ENCODE measurements around the gene SLC26A8. TPM values are rescaled to one million over a fixed set of nuclear protein-coding genes. Genes with fewer than 3 reads are reported as not detected.

Gene SLC26A8
- total RNA-seq, 2 donors from 2014 or later, result 15.2 TPM; not detected in 1

DNA sequence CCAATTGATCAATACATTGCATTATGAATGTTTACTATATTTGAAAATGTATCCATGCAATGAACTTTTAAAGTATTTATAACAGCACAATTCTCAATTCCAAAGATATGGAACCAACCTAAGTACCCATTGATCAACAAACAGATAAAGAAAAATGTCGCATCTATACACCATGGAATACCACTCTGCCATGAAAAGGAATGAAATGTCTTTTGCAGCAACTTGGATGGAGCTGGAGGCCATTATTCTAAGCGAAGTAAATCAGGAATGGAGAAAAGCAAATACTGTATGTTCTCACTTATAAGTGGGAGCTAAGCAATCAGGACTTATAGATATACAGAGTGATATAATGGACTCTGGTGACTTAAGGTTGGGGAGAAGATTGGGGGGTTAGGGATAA is 126.4 kb downstream of the SLC26A8 start:
- TF ChIP-seq POLR2A (IDR thresholded peaks at IDR 0.05) (no peak), POLR2AphosphoS5 (IDR thresholded peaks at IDR 0.05) (no peak)
- TF ChIP-seq, protein P1, sequence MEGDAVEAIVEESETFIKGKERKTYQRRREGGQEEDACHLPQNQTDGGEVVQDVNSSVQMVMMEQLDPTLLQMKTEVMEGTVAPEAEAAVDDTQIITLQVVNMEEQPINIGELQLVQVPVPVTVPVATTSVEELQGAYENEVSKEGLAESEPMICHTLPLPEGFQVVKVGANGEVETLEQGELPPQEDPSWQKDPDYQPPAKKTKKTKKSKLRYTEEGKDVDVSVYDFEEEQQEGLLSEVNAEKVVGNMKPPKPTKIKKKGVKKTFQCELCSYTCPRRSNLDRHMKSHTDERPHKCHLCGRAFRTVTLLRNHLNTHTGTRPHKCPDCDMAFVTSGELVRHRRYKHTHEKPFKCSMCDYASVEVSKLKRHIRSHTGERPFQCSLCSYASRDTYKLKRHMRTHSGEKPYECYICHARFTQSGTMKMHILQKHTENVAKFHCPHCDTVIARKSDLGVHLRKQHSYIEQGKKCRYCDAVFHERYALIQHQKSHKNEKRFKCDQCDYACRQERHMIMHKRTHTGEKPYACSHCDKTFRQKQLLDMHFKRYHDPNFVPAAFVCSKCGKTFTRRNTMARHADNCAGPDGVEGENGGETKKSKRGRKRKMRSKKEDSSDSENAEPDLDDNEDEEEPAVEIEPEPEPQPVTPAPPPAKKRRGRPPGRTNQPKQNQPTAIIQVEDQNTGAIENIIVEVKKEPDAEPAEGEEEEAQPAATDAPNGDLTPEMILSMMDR (IDR thresholded peaks at IDR 0.05), result no peak
- no peak for DNase-seq (ENCODE audit: low spot score)
- 99% methylated on average over 2 of the region's 2 CpGs for WGBS

DNA sequence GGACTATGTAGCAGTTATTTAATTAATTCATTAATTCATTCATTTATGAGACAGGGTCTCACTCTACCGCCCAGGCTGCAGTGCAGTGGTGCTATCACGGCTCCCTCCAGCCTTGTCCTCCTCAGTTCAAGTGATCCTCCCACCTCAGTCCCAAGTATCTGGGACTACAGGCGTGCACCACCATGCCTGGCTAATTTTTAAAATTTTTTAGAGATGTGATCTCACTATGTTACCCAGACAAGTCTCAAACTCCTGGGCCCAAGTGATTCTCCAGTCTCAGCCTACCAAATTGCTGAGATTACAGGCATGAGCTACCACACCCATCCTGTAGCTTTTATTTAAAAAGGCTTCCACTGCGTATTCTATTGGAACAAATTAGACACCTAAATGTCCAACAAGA is 127.0 kb downstream of the SLC26A8 start:
- Histone ChIP-seq H3K9me3 (no peaks in the 10 kb centered on the region), H3K36me3 (no peaks in the 10 kb centered on the region), H3K4me3 (no peak overlapping the region), H3K4me1 (replicated peaks) (no peaks in the 10 kb centered on the region), H3K27me3 (replicated peaks; ENCODE audit: insufficient read depth) (no peaks in the 10 kb centered on the region), H3K27ac (no peak overlapping the region)
- DNase-seq (ENCODE audit: low spot score), result no peak
- TF ChIP-seq POLR2AphosphoS5 (IDR thresholded peaks at IDR 0.05) (no peak), POLR2A (IDR thresholded peaks at IDR 0.05) (no peak)
- TF ChIP-seq, protein P1 (IDR thresholded peaks at IDR 0.05), result no peak
- intact Hi-C loops (cut with DNase I), result no loop called here
- 100% methylated on average over 4 of the region's 4 CpGs for WGBS

More for the DNA sequence above, 126.4 kb downstream of the SLC26A8 start:
- Histone ChIP-seq H3K36me3 (no peaks in the 10 kb centered on the region), H3K27me3 (replicated peaks; ENCODE audit: insufficient read depth) (no peaks in the 10 kb centered on the region), H3K27ac (no peak overlapping the region), H3K9me3 (no peaks in the 10 kb centered on the region), H3K4me1 (replicated peaks) (no peaks in the 10 kb centered on the region), H3K4me3 (no peak overlapping the region)
- intact Hi-C loops (cut with DNase I), result no loop called here

DNA sequence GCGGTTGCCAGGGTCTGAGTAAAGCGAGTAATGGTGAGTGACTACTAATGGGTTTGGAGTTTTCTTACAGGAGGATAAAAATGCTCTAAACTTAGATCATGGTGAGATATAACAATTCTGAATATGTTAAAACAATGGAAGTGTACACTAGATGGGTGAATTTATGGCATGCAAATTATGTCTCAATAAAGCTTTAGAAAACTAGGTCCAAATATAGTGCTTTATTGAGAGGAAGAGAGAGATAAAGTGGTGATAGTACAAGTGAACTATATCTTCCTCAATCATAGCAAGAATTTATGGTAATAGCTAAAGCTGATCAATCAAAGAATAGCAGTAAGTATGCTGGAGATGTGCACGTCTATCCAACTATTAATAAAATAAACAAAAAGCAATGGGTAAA is 127.4 kb downstream of the SLC26A8 start:
- no peaks in the 10 kb centered on the region for H3K4me1 ChIP-seq (replicated peaks)
- intact Hi-C loops (cut with DNase I), result no loop called here
- no peak overlapping the region for H3K27ac ChIP-seq
- H3K36me3 ChIP-seq, result no peaks in the 10 kb centered on the region
- H3K4me3 ChIP-seq, result no peak overlapping the region
- TF ChIP-seq POLR2A (IDR thresholded peaks at IDR 0.05), result no peak
- no peak for TF ChIP-seq POLR2AphosphoS5 (IDR thresholded peaks at IDR 0.05)
- TF ChIP-seq, protein P1 (IDR thresholded peaks at IDR 0.05), result no peak
- no peak for DNase-seq (ENCODE audit: low spot score)
- 95% methylated on average over 3 of the region's 3 CpGs for WGBS
- no peaks in the 10 kb centered on the region for H3K27me3 ChIP-seq (replicated peaks; ENCODE audit: insufficient read depth)
- H3K9me3 ChIP-seq, result no peaks in the 10 kb centered on the region

DNA sequence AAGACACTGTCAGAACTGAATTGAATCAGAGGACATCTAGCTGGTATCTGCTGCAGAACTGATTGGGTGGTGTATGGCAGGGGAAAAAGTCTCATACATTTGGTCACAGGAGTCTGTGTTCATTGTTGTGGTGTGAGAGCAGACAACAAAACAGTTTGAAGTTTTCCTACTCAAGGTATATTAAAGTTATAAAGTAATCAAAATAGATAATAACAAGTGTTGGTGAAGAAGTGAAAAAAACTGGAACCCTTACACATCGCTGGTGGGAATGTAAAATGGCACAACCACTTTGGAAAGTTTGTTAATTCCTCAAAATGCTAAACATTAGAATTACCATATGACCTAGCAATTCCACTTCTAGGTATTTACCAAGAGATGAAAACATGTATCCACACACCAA is 128.2 kb downstream of the SLC26A8 start:
- Histone ChIP-seq H3K36me3 (no peaks in the 10 kb centered on the region), H3K27me3 (replicated peaks; ENCODE audit: insufficient read depth) (no peaks in the 10 kb centered on the region), H3K4me1 (replicated peaks) (no peaks in the 10 kb centered on the region), H3K9me3 (no peaks in the 10 kb centered on the region), H3K4me3 (no peak overlapping the region), H3K27ac (no peak overlapping the region)
- no peak for DNase-seq (ENCODE audit: low spot score)
- TF ChIP-seq POLR2AphosphoS5 (IDR thresholded peaks at IDR 0.05), result no peak
- no peak for TF ChIP-seq POLR2A (IDR thresholded peaks at IDR 0.05)
- TF ChIP-seq, protein P1 (IDR thresholded peaks at IDR 0.05), result no peak
- WGBS, result 94% methylated on average over 1 of the region's 1 CpG
- intact Hi-C loops (cut with DNase I), result no loop called here

DNA sequence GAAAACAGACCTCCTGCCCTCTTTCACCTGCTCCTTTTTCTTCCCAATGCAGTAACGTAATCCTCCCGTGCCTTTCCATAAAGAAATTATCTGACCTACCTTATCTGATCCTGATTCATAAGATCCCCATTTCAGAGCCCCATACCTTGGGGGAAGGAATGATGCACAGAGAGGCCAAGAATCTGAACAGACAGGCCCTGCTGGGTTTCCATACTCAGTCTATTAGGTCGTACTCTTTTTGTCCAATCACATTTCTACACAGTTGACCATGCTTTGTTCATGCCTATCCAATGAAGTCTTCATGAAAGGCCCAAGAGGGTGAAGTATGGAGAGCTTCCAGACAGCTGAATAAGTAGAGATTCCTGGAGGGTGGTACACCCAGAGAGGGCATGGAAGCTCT is 128.9 kb downstream of the SLC26A8 start:
- Histone ChIP-seq H3K4me3 (no peak overlapping the region), H3K27me3 (replicated peaks; ENCODE audit: insufficient read depth) (no peaks in the 10 kb centered on the region), H3K4me1 (replicated peaks) (no peaks in the 10 kb centered on the region), H3K9me3 (no peaks in the 10 kb centered on the region), H3K36me3 (no peaks in the 10 kb centered on the region), H3K27ac (no peak overlapping the region)
- TF ChIP-seq POLR2A (IDR thresholded peaks at IDR 0.05) (no peak), POLR2AphosphoS5 (IDR thresholded peaks at IDR 0.05) (no peak)
- TF ChIP-seq, protein P1 (IDR thresholded peaks at IDR 0.05), result no peak
- intact Hi-C loops (cut with DNase I), result no loop called here
- WGBS, result 82% methylated on average over 3 of the region's 3 CpGs
- DNase-seq (ENCODE audit: low spot score), result no peak

All from prostate gland (tissue), 2 donors.